NB4 (cell line): ENCODE measurements around the gene ZBTB7C.

Source experiments
- DNase-seq: peaks from one replicate; pipeline ENCODE4 v3.0.0; 2010; ENCODE audit warnings: low read depth
- H3K4me3 ChIP-seq: one replicate; pipeline ENCODE4 v1.5.1; 2011; ENCODE audit warnings: mild to moderate bottlenecking, low read depth, low read length, moderate library complexity
- MYC ChIP-seq: IDR thresholded peaks from 2 replicates; pipeline ENCODE4 v1.6.1; 2011; ENCODE audit warnings: low read depth, low read length
- POLR2A ChIP-seq: IDR thresholded peaks from 2 replicates; pipeline ENCODE4 v1.6.1; 2011; ENCODE audit warnings: mild to moderate bottlenecking; ENCODE audit not compliant: insufficient read length; ENCODE audit errors: extremely low read depth
- TF ChIP-seq, protein P1 (sequence below): IDR thresholded peaks from 2 replicates; pipeline ENCODE4 v1.6.1; 2011; ENCODE audit warnings: low read depth, low read length
- TF ChIP-seq, protein P2 (sequence below): IDR thresholded peaks from one replicate; pipeline ENCODE4 v1.5.1; 2012; ENCODE audit warnings: low read depth, low read length

Gene ZBTB7C

DNA sequence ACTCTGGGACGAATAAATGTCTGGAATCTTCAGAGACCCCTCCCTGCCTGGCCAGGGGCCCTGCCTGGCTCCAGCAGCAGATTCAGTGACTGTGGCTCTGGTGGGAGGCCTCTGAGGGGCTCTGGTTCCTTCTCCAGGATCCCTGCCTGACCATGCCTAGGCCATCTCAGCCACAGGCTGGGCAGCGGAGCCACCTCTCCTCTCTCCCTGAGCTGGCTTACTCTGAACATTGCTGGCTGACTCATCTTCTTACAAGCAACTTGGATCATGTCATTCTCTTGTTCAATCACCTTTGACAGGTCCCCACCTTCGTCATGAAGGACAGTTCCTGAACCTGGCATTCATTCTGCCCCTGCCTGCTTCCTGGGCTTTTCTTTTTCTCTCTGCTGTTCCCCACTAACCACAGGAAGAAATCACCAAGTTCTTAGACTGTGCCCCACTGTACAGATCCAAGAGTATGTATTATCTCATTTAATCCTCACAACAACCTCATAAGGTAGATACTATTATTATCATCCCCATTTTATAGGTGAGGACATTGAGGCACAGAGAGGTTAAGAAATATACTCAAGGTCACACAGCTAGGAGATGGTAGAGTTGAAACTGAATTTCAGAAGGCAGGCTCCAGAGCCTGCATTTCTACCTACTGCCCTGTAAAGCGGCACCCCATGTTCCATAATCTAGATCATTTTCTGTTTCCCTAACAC is 323.2 kb downstream of the ZBTB7C start:
- no peak overlapping the region for H3K4me3 ChIP-seq
- no peak for TF ChIP-seq MYC
- TF ChIP-seq POLR2A: no peak
- TF ChIP-seq, protein P1, sequence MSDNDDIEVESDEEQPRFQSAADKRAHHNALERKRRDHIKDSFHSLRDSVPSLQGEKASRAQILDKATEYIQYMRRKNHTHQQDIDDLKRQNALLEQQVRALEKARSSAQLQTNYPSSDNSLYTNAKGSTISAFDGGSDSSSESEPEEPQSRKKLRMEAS: no peak
- TF ChIP-seq, protein P2, sequence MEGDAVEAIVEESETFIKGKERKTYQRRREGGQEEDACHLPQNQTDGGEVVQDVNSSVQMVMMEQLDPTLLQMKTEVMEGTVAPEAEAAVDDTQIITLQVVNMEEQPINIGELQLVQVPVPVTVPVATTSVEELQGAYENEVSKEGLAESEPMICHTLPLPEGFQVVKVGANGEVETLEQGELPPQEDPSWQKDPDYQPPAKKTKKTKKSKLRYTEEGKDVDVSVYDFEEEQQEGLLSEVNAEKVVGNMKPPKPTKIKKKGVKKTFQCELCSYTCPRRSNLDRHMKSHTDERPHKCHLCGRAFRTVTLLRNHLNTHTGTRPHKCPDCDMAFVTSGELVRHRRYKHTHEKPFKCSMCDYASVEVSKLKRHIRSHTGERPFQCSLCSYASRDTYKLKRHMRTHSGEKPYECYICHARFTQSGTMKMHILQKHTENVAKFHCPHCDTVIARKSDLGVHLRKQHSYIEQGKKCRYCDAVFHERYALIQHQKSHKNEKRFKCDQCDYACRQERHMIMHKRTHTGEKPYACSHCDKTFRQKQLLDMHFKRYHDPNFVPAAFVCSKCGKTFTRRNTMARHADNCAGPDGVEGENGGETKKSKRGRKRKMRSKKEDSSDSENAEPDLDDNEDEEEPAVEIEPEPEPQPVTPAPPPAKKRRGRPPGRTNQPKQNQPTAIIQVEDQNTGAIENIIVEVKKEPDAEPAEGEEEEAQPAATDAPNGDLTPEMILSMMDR: no peak
- DNase-seq: no peak

DNA sequence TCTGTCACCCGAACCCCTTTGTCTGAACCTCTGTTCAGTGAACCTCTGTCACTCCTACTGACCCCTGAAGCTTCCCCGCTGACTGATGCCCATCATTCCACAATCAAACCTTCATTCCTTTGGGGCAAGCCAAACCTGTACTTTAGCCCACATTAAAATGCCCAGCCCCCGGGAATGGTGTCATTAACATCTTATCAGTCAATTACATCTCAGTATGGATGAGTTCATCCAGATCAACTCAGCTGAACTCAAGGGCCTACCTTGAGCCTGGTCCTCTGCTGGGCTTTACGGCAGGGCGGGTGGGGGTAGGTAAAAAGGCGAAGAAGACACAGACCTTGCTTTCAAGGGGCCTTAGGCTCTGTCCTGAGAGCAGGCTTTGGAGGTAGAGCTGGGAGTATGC is 324.3 kb downstream of the ZBTB7C start:
- TF ChIP-seq, protein P2: no peak
- no peak for TF ChIP-seq POLR2A
- TF ChIP-seq, protein P1: no peak
- no peak for TF ChIP-seq MYC
- DNase-seq: no peak
- no peak overlapping the region for H3K4me3 ChIP-seq

DNA sequence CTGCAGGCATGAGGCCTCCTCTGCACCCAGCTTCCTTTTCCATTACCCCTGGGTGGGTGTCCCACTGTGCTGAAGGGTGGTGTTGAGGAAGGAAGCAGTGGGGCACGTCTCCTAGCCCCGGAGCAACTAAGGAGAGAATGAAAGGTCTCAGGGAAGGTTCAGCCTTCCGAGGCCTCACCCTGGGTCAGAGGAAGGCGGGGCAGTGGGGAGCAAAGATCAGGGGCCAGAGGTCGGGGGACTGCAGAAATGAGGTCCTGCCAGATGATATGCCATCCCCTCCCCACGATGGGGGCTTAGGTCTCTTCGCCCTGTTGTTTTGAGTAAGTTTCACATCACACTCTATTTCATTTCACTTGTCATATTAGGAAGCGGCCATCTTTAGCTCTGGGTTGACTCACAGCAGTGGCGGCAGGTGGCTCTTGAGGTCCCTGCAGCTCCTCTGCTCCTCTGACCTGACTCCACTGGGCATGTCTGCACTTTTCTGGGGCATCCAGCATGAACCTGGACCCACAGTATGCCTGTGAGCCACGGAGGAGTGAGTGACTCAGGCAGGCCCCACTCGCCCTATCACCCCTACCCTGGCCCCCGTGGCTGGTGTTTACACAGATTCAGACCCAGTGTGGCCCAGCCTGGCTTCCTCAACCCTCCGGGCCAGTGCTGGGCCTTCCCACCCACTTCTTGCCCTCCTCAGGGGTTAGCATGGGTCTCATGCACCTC is 325.0 kb downstream of the ZBTB7C start:
- H3K4me3 ChIP-seq: no peak overlapping the region
- TF ChIP-seq MYC (no peak), POLR2A (no peak)
- TF ChIP-seq, protein P2: no peak
- TF ChIP-seq, protein P1: no peak
- no peak for DNase-seq

DNA sequence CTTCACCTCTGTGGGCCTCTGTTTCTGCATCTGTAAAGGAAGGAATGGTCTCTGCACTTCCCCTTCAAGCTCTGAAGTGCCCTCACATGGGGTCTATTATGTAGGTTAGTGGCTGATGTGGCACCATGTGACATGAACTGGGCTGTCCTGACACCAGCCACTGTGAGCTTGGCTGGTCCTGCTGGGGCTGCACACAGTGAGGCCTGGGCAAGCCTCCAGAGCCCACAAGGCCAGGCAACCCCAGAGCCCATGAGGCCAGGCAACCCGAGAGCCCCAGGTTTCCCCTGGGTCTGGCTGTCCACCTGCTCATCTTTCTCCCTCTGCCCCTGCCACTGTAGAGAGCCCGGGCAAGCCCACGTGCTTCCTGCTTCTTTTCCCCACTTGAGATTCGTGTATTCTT is 328.6 kb downstream of the ZBTB7C start:
- DNase-seq: no peak
- H3K4me3 ChIP-seq: no peak overlapping the region
- no peak for TF ChIP-seq MYC
- TF ChIP-seq POLR2A: no peak
- TF ChIP-seq, protein P1: no peak
- TF ChIP-seq, protein P2: no peak

DNA sequence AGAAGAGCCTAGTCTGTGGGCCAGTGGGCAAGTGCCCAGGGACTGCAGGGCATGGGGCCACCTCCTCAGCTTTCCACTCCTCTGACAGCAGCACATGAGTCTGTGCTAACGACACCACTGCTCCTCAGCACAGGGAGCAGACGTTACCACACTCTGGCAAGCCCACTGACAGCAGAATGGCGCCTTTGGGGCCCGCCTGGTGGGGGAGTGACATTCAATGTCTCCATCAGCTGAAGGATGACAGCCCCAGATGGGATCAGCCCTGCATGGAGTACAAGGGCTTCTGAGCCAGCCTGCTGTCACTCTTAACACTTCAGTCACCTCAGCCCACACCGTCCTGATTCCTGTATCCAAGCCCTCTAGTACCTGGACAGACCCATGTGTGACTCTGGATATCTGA is 329.3 kb downstream of the ZBTB7C start:
- DNase-seq: no peak
- TF ChIP-seq, protein P2: no peak
- TF ChIP-seq POLR2A: no peak
- TF ChIP-seq MYC: no peak
- TF ChIP-seq, protein P1: no peak

More for the DNA sequence above, 329.3 kb downstream of the ZBTB7C start:
- no peak overlapping the region for H3K4me3 ChIP-seq
